GM18502 (cell line): ENCODE results near the gene KIF5C.

Source experiments
- ATAC-seq: cut with Tn5 transposase; IDR thresholded peaks from one replicate; pipeline ENCODE4 v1.9.1; 2021; ENCODE audit warnings: mild to moderate bottlenecking; ENCODE audit not compliant: unreplicated experiment, poor library complexity

The KIF5C gene

GRCh38 chr2:148922062-148922461, 47.0 kb downstream of the KIF5C start:
- ATAC-seq, result no peak

GRCh38 chr2:148922776-148923475, 47.9 kb downstream of the KIF5C start:
- no peak for ATAC-seq

- no peak for ATAC-seq
Measured at GRCh38 chr2:148924514-148925178, 49.6 kb downstream of the KIF5C start.

GRCh38 chr2:148926291-148926961, 51.4 kb downstream of the KIF5C start:
- ATAC-seq, result peak; percentile 90

- ATAC-seq, result peak; percentile 77
Measured at GRCh38 chr2:148926981-148927401, 52.0 kb downstream of the KIF5C start.

GRCh38 chr2:148928395-148928794, 53.4 kb downstream of the KIF5C start:
- ATAC-seq, result no peak

- no peak for ATAC-seq
Measured at GRCh38 chr2:148930046-148930775, 55.2 kb downstream of the KIF5C start.

- no peak for ATAC-seq
Measured at GRCh38 chr2:148932536-148932935, 57.5 kb downstream of the KIF5C start.

- ATAC-seq, result no peak
Measured at GRCh38 chr2:148933456-148933855, 58.4 kb downstream of the KIF5C start.

- ATAC-seq, result no peak
Measured at GRCh38 chr2:148935791-148936190, 60.8 kb downstream of the KIF5C start.

GRCh38 chr2:148936857-148937450, 61.9 kb downstream of the KIF5C start:
- no peak for ATAC-seq

- ATAC-seq, result no peak
Measured at GRCh38 chr2:148939271-148939670, 64.2 kb downstream of the KIF5C start.

- no peak for ATAC-seq
Measured at GRCh38 chr2:148943097-148943496, 68.1 kb downstream of the KIF5C start.

- ATAC-seq, result no peak
Measured at GRCh38 chr2:148944536-148944935, 69.5 kb downstream of the KIF5C start.

- ATAC-seq, result no peak
Measured at GRCh38 chr2:148947299-148947698, 72.3 kb downstream of the KIF5C start.

GRCh38 chr2:148948868-148949267, 73.8 kb downstream of the KIF5C start:
- no peak for ATAC-seq

GRCh38 chr2:148949348-148949747, 74.3 kb downstream of the KIF5C start:
- ATAC-seq, result no peak

GRCh38 chr2:148952621-148953020, 77.6 kb downstream of the KIF5C start:
- ATAC-seq, result no peak

- ATAC-seq, result no peak
Measured at GRCh38 chr2:148953426-148953825, 78.4 kb downstream of the KIF5C start.

GRCh38 chr2:148954536-148954935, 79.5 kb downstream of the KIF5C start:
- ATAC-seq, result no peak
